Measurements from ENCODE around the gene EDARADD.

- TF ChIP-seq CTCF (conservative IDR thresholded peaks at IDR 0.05): no peak
- no peak for TF ChIP-seq ZFX (IDR thresholded peaks at IDR 0.05)
Observed at GRCh38 chr1:236530286-236530685, 136.2 kb downstream of the EDARADD start.
